ENCODE data around the gene SUMO3. TPM values are rescaled to one million over a fixed set of nuclear protein-coding genes. Genes with fewer than 3 reads are reported as not detected.

Gene SUMO3
- total RNA-seq, 1 donor from 2014 or later: 75.2 TPM

GRCh38 chr21:44778094-44778493 is 39.8 kb downstream of the SUMO3 start:
- DNase-seq: no peak

GRCh38 chr21:44774972-44775371 is 42.9 kb downstream of the SUMO3 start:
- DNase-seq: no peak

- no peak for DNase-seq
Measured at GRCh38 chr21:44773291-44773932, 44.5 kb downstream of the SUMO3 start.

- DNase-seq: no peak
Measured at GRCh38 chr21:44771896-44772525, 45.9 kb downstream of the SUMO3 start.

GRCh38 chr21:44767834-44768831 is 49.7 kb downstream of the SUMO3 start:
- DNase-seq: no peak

- no peak for DNase-seq
Measured at GRCh38 chr21:44766818-44767354, 51.0 kb downstream of the SUMO3 start.

- no peak for DNase-seq
Measured at GRCh38 chr21:44766014-44766817, 51.6 kb downstream of the SUMO3 start.

- peak; percentile 13 for DNase-seq
Measured at GRCh38 chr21:44765231-44766013, 52.4 kb downstream of the SUMO3 start.

GRCh38 chr21:44764319-44765230 is 53.3 kb downstream of the SUMO3 start:
- no peak for DNase-seq

- DNase-seq: no peak
Measured at GRCh38 chr21:44763451-44764318, 54.2 kb downstream of the SUMO3 start.

- no peak for DNase-seq
Measured at GRCh38 chr21:44763050-44763378, 54.8 kb downstream of the SUMO3 start.

GRCh38 chr21:44762221-44763049 is 55.4 kb downstream of the SUMO3 start:
- no peak for DNase-seq

- DNase-seq: no peak
Measured at GRCh38 chr21:44761747-44762208, 56.1 kb downstream of the SUMO3 start.

GRCh38 chr21:44761011-44761729 is 56.7 kb downstream of the SUMO3 start:
- no peak for DNase-seq

- no peak for DNase-seq
Measured at GRCh38 chr21:44760376-44760775, 57.5 kb downstream of the SUMO3 start.

GRCh38 chr21:44759628-44760285 is 58.1 kb downstream of the SUMO3 start:
- DNase-seq: no peak
